Measurements from ENCODE around the gene KIF3B.
A peak's percentile ranks its signal among the peaks of the same experiment; 100 is the strongest.

The KIF3B gene

DNA sequence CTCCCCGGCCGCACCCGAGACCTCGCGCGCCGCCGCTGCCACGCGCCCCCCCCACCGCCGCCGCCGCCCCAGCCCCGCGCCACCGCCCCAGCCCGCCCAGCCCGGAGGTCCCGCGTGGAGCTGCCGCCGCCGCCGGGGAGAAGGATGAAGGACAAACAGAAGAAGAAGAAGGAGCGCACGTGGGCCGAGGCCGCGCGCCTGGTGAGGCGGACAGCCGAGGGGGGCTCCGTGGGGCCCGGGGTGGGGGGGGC, 81.1 kb downstream of the KIF3B start:
- peaks cover 49% of the 10 kb centered on the region for H3K79me2 ChIP-seq (ENCODE audit: low read length)
- peaks cover 14% of the 10 kb centered on the region for H3K4me1 ChIP-seq (ENCODE audit: low read length)
- peaks cover 9% of the 10 kb centered on the region; the same call in 1 of the 2 replicates for H3F3A ChIP-seq (ENCODE audit: insufficient read depth, low read length)
- H4K20me1 ChIP-seq (ENCODE audit: insufficient read depth, low read length), result peaks cover 20% of the 10 kb centered on the region; the same call in 1 of the 2 replicates
- DNase-seq, result no peak
- H3K9ac ChIP-seq (ENCODE audit: low read length), result peak overlapping the region; percentile 80; the same call in 1 of the 2 replicates
- no peaks in the 10 kb centered on the region for H3K27me3 ChIP-seq (replicated peaks; ENCODE audit: insufficient read depth, low read length)
- TF ChIP-seq EZH2phosphoT487 (IDR thresholded peaks at IDR 0.05; ENCODE audit: low read length), result no peak
- no peak for TF ChIP-seq CTCF (IDR thresholded peaks at IDR 0.05; ENCODE audit: low read length)
- no peak for TF ChIP-seq EZH2 (optimal IDR thresholded peaks at IDR 0.05; ENCODE audit: low read depth, low read length)
- H3K36me3 ChIP-seq (replicated peaks; ENCODE audit: insufficient read depth, low read length), result no peaks in the 10 kb centered on the region
- H3K4me2 ChIP-seq (ENCODE audit: low read depth, low read length), result no peak overlapping the region
- no peaks in the 10 kb centered on the region for H3K9me3 ChIP-seq (replicated peaks; ENCODE audit: insufficient read depth, low read length)
- H3K9me2 ChIP-seq (replicated peaks; ENCODE audit: insufficient read depth, low read length), result no peaks in the 10 kb centered on the region
- peak overlapping the region; percentile 90 for H3K4me3 ChIP-seq (ENCODE audit: low read length)
- H3K27ac ChIP-seq (ENCODE audit: low read length), result peak overlapping the region; percentile 11; the same call in 1 of the 2 replicates
- no peak overlapping the region for H2AFZ ChIP-seq (ENCODE audit: low read length)

- Histone ChIP-seq H3K27me3 (replicated peaks; ENCODE audit: insufficient read depth, low read length) (no peaks in the 10 kb centered on the region), H3K79me2 (ENCODE audit: low read length) (peaks cover 54% of the 10 kb centered on the region), H3K4me3 (ENCODE audit: low read length) (peak overlapping the region; percentile 90), H3K9me2 (replicated peaks; ENCODE audit: insufficient read depth, low read length) (no peaks in the 10 kb centered on the region), H3K4me1 (ENCODE audit: low read length) (peaks cover 14% of the 10 kb centered on the region), H3K9ac (ENCODE audit: low read length) (peak overlapping the region; percentile 80), H3K4me2 (ENCODE audit: low read depth, low read length) (peak overlapping the region; percentile 83), H3K9me3 (replicated peaks; ENCODE audit: insufficient read depth, low read length) (no peaks in the 10 kb centered on the region), H4K20me1 (ENCODE audit: insufficient read depth, low read length) (peaks cover 25% of the 10 kb centered on the region; the same call in 1 of the 2 replicates), H2AFZ (ENCODE audit: low read length) (peak overlapping the region; percentile 49), H3F3A (ENCODE audit: insufficient read depth, low read length) (peaks cover 9% of the 10 kb centered on the region; the same call in 1 of the 2 replicates), H3K27ac (ENCODE audit: low read length) (peak overlapping the region; percentile 11; the same call in 1 of the 2 replicates), H3K36me3 (replicated peaks; ENCODE audit: insufficient read depth, low read length) (no peaks in the 10 kb centered on the region)
- peak; percentile 72 for DNase-seq
- TF ChIP-seq EZH2 (optimal IDR thresholded peaks at IDR 0.05; ENCODE audit: low read depth, low read length) (no peak), CTCF (IDR thresholded peaks at IDR 0.05; ENCODE audit: low read length) (no peak), EZH2phosphoT487 (IDR thresholded peaks at IDR 0.05; ENCODE audit: low read length) (no peak)
These were observed 81.6 kb downstream of the KIF3B start for GRCh38 chr20:32358883-32359632.

DNA sequence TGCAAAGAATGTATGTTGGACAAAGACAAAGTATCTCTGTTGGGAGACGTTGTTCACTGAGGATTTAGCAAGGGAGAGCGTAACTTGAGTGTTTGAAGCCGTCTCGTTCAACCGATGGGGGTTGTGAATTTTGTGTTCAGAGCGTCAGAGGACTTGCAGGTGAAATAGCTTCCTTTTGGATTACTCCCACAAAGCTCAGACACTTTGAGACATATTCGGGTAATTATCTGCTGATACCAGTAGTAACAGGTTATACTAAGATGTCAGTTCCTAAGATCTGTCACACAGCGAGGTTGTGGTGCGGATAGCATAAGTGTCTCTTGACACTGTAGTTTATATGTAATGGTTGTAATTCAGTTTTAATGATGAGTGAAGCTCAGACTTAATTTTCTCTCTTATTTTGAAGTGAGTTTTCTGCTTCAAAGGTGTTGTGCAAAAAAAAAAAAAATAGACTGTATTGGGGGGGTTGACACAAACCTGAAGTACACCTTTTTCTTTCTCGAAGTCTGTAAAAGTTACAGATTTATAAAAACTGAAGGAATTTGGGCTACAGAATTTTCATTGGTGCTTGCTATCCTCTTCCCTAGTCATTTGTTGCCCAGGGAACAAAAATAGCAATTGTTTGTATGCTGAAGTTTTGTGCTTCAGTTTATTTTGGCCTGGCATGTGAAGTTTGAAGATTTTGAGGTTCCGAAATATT, 82.3 kb downstream of the KIF3B start:
- Histone ChIP-seq H3K36me3 (replicated peaks; ENCODE audit: insufficient read depth, low read length) (no peaks in the 10 kb centered on the region), H3K27me3 (replicated peaks; ENCODE audit: insufficient read depth, low read length) (no peaks in the 10 kb centered on the region), H3K4me2 (ENCODE audit: low read depth, low read length) (peak overlapping the region; percentile 83), H3F3A (ENCODE audit: insufficient read depth, low read length) (peaks cover 9% of the 10 kb centered on the region; the same call in 1 of the 2 replicates), H3K9me3 (replicated peaks; ENCODE audit: insufficient read depth, low read length) (no peaks in the 10 kb centered on the region), H3K4me1 (ENCODE audit: low read length) (peaks cover 17% of the 10 kb centered on the region), H3K9me2 (replicated peaks; ENCODE audit: insufficient read depth, low read length) (no peaks in the 10 kb centered on the region), H3K79me2 (ENCODE audit: low read length) (peaks cover 61% of the 10 kb centered on the region), H3K9ac (ENCODE audit: low read length) (peak overlapping the region; percentile 80; the same call in 1 of the 2 replicates), H2AFZ (ENCODE audit: low read length) (no peak overlapping the region; the same call in 1 of the 2 replicates), H3K4me3 (ENCODE audit: low read length) (peak overlapping the region; percentile 90), H3K27ac (ENCODE audit: low read length) (peak overlapping the region; percentile 11; the same call in 1 of the 2 replicates), H4K20me1 (ENCODE audit: insufficient read depth, low read length) (peaks cover 33% of the 10 kb centered on the region; the same call in 1 of the 2 replicates)
- TF ChIP-seq EZH2 (optimal IDR thresholded peaks at IDR 0.05; ENCODE audit: low read depth, low read length) (no peak), EZH2phosphoT487 (IDR thresholded peaks at IDR 0.05; ENCODE audit: low read length) (no peak), CTCF (IDR thresholded peaks at IDR 0.05; ENCODE audit: low read length) (no peak)
- DNase-seq, result peak; percentile 14
